Activated CD4-positive, alpha-beta T cell treated with anti-CD3 and anti-CD28 coated beads for 24 hours (primary cell): ENCODE measurements around the gene DISC1.
"Not testable (repeated sequence)": the region's sequence is repeated elsewhere in the genome, so short reads cannot be mapped to it uniquely, and the experiment has no call there.

ENCODE experiments used
- DNase-seq, 2 donors: peaks; one replicate each; pipeline ENCODE4 v3.0.0-alpha.2; 2020; ENCODE audit warnings: low read depth in 2 of 2

Gene DISC1

GRCh38 chr1:231728987-231729386, 102.4 kb downstream of the DISC1 start:
- DNase-seq, result not testable (repeated sequence)

GRCh38 chr1:231729544-231729943, 103.0 kb downstream of the DISC1 start:
- DNase-seq, result no peak

GRCh38 chr1:231731268-231731667, 104.7 kb downstream of the DISC1 start:
- DNase-seq, result no peak

- DNase-seq, result no peak
These were observed 106.5 kb downstream of the DISC1 start for GRCh38 chr1:231733063-231733462.

DNA sequence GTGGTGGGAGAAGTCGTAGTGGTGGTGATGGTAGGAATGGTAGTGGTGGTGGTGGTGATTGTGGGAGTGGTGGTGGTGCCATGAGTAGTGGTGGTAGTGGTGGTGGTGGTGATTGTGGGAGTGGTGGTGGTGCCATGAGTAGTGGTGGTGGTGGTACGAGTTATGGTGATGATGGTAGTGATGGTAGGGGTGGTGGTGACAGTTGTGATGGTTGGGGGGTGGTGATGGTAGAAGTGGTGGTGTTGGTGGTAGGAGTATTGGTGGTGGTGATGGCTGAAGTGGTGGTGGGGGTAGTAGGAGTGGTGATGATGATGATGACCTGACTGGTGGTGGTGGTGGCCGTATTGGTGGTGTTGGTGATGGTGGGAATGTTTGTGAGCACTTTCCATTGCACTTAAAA, 107.1 kb downstream of the DISC1 start:
- DNase-seq, result no peak

- no peak for DNase-seq
These were observed 107.8 kb downstream of the DISC1 start for GRCh38 chr1:231734417-231734816.

DNA sequence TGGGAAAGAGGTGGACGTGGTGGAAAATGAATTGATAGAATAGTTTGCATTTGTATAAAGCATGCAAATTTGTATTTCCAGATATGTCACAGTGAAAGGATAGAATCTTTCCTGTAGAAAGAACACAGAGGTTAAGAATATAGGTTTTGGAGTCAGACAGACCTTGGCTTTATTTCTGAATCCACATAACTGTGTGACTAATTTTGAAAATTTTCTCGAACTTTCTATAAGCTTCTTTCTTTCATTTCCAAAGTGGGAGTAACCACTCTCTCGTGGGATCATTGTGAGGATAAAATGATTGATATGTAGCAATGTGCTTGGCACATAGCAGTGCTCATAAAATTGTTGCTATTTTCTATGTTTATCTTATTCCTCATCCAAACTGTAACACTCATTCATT, 108.8 kb downstream of the DISC1 start:
- DNase-seq, result no peak

DNA sequence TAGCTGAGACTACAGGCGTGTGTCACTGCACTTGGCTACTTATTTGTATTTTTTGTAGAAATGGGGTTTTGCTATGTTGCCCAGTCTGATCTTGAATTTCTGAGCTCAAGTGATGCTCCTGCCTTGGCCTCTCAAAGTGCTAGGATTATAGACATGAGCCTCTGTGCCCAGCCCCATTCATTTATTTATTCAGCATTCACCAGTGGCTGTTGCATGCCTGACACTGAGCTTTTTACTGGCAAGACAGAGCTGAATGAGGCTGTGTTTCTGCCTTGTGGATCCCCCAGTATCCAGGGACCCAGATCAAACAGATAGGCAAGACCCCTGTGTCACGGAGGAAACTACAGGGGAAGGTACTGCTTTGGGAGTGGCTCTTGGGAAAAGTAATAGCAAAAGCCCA, 109.4 kb downstream of the DISC1 start:
- DNase-seq, result no peak

GRCh38 chr1:231736464-231736863, 109.9 kb downstream of the DISC1 start:
- DNase-seq, result no peak

- DNase-seq, result no peak
These were observed 112.0 kb downstream of the DISC1 start for GRCh38 chr1:231738554-231738953.

DNA sequence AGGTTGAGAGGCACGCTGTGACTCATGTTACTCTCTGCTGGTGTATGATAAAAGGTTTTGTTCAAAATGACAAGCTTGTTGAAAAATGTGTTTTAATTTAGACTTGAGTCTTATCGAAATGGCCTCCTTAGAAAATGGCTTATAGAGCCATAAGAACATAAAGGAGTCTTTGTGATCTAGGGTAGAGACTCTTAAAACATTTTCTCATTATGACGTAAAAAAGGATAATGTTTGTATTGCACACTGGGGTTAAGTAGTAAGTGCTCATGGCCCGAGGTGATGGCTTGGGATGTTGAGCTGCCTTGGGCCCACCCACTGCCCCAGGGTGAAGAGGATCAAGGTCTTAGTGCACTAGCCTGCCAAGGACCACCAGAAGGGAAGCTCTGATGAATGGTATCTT, 117.4 kb downstream of the DISC1 start:
- DNase-seq, result no peak

DNA sequence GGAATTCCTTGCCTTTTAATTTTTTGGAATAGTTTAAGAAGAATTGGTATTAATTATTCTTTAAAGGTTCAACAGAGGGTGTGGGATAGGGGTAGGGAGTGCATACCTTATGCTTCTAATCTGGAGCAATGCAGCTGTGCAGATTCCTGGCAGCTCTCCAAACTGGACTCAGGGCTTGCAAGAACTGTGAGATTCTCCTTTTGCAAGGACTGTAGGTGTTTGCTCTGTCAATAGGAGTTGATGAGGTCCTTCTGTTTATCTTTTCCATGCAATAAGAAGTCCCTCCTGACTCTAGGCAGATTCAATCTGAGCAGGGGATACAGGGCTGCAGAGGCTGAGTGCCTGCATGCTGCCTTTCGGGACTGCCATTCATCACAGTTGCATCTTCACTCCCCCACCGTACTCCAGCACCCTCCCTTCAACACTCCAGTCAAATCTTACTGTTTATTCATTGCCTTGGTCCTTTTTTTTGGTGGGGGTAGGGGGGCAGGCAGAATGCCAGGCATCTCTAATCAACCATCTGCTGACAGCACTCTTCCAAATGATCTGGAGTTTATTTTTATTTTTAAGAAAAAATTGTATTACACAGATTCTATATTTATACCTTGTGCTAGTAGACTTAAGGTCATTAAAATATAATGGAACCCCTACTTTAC, 122.3 kb downstream of the DISC1 start:
- DNase-seq, result no peak

GRCh38 chr1:231750296-231750695, 123.7 kb downstream of the DISC1 start:
- no peak for DNase-seq

GRCh38 chr1:231750818-231751362, 124.3 kb downstream of the DISC1 start:
- no peak for DNase-seq

DNA sequence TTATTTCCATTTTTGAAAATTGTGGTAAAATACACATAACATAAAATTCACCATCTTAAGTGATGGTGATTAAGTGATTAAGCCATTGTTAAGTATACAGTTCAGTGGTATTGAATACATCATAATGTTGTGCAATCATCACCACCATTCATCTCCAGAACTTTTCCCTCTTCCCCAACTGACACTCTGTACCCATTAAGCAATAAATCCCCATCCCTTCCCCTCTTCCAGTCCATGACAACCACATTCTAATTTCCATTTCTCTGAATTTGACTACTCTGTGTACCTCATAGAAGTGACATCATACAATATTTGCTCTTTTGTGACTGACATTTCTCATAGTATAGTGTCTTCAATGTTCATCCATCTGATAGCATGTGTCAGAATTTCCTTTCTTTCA, 124.8 kb downstream of the DISC1 start:
- DNase-seq, result no peak

DNA sequence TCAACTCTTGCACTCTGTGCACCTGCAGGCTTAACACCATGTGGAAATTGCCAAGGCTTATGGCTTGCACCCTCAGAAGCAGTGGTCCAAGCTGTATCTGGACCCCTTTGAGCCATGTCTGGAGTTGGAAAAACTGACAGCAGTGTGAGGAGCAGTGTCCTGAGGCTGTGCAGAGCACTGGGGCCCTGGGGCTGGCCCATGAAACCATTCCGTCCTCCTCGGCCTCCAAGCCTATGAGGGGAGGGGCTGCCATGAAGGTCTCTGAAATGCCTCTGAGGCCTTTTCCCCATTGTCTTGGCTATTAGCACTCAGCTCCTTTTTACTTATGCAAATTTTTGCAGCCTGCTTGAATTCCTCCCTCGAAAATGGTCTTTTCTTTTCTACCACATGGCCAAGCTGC, 126.7 kb downstream of the DISC1 start:
- no peak for DNase-seq

GRCh38 chr1:231757101-231757404, 130.5 kb downstream of the DISC1 start:
- no peak for DNase-seq

DNA sequence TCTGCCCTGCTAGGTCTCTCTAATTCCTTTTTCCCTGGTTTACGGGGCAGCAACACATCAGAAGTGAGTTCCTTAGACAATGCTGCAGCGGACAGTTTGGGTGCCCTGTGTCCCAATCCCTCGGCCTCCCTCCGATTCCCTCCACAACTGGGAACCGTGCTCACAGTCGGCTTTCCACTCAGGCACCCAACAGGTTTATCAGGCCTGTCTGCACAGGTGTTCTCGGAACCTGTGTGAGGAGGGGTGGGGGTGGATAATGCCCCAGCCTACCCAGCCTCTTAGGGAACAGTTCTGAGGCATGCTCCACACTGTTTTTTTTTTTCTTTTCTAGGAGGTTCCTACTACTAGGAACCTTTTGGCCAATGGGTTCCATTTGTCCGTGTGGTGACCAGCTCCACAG, 131.2 kb downstream of the DISC1 start:
- DNase-seq, result no peak

DNA sequence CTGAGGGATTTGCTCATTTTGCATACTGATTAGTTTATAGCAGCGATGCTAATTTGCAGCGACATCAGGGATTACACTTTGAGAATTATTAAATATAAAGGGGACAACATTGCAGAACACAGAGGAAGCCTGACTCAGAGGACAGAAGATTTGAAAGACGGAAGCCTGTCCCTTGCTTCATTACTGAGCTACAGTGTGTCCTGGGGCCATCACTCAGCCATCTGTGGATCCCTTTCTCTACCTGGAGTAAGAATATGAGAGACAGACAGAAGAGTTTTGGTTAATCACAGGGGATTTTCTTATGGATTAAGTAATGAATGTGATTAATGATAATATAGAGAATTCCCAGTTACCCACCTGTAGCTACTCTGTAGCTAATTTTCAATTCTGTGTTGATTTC, 134.7 kb downstream of the DISC1 start:
- DNase-seq, result no peak

DNA sequence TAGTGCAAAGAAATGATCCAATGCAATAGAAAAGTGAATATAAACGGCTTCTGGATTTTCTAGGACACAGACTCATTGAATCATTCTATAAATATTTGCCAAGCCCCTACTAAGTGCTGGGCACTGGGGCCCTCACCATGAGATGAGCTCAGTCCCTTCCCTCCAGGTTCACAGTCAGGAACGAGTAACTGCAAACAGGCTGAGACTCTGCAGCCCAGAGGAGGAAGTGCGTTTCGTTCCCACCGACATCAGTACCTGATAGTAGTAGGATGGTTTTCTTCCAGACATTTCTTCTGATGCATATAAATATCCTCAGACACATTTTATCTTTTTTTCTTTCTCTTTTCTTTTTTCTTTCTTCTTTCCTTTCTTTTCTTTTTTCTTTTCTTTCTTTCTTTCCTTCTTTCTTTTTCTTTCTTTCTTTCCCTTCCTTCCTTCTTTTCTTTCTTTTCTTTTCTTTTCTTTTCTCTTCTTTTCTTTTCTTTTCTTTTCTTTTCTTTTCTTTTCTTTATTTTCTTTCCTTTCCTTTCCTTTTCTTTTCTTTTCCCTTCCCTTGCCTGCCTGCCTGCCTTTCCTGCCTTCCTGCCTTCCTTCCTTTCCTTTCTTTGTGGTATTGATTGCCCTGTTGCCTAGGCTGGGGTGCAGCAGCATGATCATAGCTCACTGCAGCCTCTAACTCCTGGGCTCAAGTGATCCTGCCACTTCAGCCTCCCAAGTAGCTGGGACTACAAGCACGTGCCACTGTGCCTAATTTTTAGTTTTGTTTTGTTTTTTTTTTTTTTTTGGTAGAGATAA, 135.4 kb downstream of the DISC1 start:
- no peak for DNase-seq

GRCh38 chr1:231763456-231763855, 136.9 kb downstream of the DISC1 start:
- no peak for DNase-seq

- not testable (repeated sequence) for DNase-seq
These were observed 139.2 kb downstream of the DISC1 start for GRCh38 chr1:231765825-231766224.

DNA sequence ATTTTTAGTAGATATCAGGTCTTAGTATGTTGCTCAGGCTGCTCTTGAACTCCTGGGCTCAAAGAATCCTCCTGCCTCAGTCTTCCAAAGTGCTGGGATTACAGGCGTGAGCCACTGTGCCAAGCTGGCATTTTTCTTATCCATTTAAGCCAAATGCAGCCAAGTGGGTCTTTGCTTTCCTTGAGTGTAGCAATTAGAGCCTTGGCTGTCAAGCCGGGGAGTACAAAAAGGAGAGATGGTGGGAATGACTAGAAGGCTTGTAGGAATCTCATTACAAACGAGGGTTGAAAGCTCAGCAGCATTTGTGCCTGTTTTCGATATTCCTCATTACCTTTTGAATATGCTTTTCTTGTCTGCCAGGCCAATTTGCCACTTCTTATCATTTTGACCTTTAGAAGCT, 140.9 kb downstream of the DISC1 start:
- no peak for DNase-seq
